Measurements from ENCODE around the gene ZMYM1.

DNA sequence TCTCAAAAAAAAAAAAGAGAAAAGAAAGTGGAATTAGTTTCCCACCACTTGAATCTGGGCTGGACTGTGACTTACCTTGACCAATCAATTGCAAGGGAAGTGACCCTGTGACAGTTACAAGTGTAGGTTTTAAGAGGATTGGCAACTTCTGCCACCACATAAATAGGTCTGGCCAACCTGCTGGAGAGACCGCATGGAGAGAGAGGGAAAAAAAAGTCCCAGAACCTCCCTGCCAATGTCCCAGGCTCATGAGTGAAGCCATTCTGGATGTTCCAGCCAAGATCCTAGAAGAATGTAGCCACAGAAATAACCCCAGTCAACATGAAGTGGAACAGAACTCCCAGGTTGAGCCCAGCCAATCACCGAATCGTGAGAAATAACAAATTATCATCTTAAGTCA lies 35.7 kb upstream of the ZMYM1 start:
- TF ChIP-seq, protein P1, sequence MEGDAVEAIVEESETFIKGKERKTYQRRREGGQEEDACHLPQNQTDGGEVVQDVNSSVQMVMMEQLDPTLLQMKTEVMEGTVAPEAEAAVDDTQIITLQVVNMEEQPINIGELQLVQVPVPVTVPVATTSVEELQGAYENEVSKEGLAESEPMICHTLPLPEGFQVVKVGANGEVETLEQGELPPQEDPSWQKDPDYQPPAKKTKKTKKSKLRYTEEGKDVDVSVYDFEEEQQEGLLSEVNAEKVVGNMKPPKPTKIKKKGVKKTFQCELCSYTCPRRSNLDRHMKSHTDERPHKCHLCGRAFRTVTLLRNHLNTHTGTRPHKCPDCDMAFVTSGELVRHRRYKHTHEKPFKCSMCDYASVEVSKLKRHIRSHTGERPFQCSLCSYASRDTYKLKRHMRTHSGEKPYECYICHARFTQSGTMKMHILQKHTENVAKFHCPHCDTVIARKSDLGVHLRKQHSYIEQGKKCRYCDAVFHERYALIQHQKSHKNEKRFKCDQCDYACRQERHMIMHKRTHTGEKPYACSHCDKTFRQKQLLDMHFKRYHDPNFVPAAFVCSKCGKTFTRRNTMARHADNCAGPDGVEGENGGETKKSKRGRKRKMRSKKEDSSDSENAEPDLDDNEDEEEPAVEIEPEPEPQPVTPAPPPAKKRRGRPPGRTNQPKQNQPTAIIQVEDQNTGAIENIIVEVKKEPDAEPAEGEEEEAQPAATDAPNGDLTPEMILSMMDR (IDR thresholded peaks at IDR 0.05), result no peak
- TF ChIP-seq POLR2A (IDR thresholded peaks at IDR 0.05), result no peak

Measured in uterus (tissue), 2 donors.